Vagina (tissue), 2 donors: ENCODE results near the gene IRAG1. TPM values are rescaled to one million over a fixed set of nuclear protein-coding genes. Genes with fewer than 3 reads are reported as not detected.

Experiments
- DNase-seq, 2 donors: peaks; one replicate each; pipeline ENCODE4 v3.0.0-alpha.2; 2017; ENCODE audit errors: extremely low spot score in 2 of 2
- H3K27ac ChIP-seq: fragments of 200-600 bp; sonication (generic); one replicate; pipeline ENCODE4 v1.5.1; 2019
- H3K27me3 ChIP-seq: fragments of 200-600 bp; sonication (generic); one replicate; pipeline ENCODE4 v1.5.1; 2019
- H3K36me3 ChIP-seq, 2 donors: fragments of 200-600 bp; sonication (generic); one replicate each; pipeline ENCODE4 v1.5.1; 2017 to 2019
- H3K4me1 ChIP-seq: fragments of 200-600 bp; sonication (generic); one replicate; pipeline ENCODE4 v1.5.1; 2019
- H3K4me3 ChIP-seq, 2 donors: fragments of 200-600 bp; sonication (generic); 1 replicate in 1 of 2; 2 replicates in 1 of 2; pipeline ENCODE4 v1.5.1; 2016 to 2019
- H3K9me3 ChIP-seq: fragments of 200-600 bp; sonication (generic); one replicate; pipeline ENCODE4 v1.5.1; 2019
- CTCF ChIP-seq, 3 experiments: fragments of 450-650 bp in 2 of 3; fragments of 200-600 bp in 1 of 3; sonication (generic) in 1 of 3; IDR thresholded peaks; one replicate each; pipeline ENCODE4 v1.5.1; 2017 to 2019; ENCODE audit warnings: antibody characterized with exemption in 3 of 3, mild to moderate bottlenecking in 2 of 3, moderate library complexity in 2 of 3
- POLR2A ChIP-seq, 2 donors: fragments of 450-650 bp; IDR thresholded peaks; one replicate each; pipeline ENCODE4 v1.6.1; 2017; ENCODE audit warnings: antibody characterized with exemption in 2 of 2, mild to moderate bottlenecking in 2 of 2, moderate library complexity in 2 of 2
- POLR2AphosphoS5 ChIP-seq, 2 donors: sonication (generic); formaldehyde crosslinking; IDR thresholded peaks; one replicate each; pipeline ENCODE4 v1.9.0; 2017; ENCODE audit warnings: antibody characterized with exemption in 2 of 2, mild to moderate bottlenecking in 2 of 2, low read depth in 1 of 2; ENCODE audit not compliant: insufficient read depth in 1 of 2
- intact Hi-C: fragments of 100-400 bp; cut with DNase I; formaldehyde crosslinking; loops from one replicate; pipeline ENCODE4 v1.15.1; 2023
- total RNA-seq: library from RNA; depleted of rRNA; stranded (reverse); fragments of >200 nt; gene quantifications from one replicate; pipeline ENCODE4 v1.2.3, GENCODE V29; 2016

The IRAG1 gene
- total RNA-seq, 1 donor from 2014 or later, result 18.2 TPM

- Histone ChIP-seq H3K36me3 (no peaks in the 10 kb centered on the region), H3K27me3 (no peaks in the 10 kb centered on the region), H3K4me1 (peaks cover 38% of the 10 kb centered on the region), H3K9me3 (no peaks in the 10 kb centered on the region), H3K4me3 (no peak overlapping the region), H3K27ac (peak overlapping the region; percentile 60)
- intact Hi-C loops, result no loop called here
- DNase-seq, result no peak
- TF ChIP-seq POLR2AphosphoS5 (IDR thresholded peaks at IDR 0.05; ENCODE audit: insufficient read depth in 1 of 2, low read depth in 1 of 2) (no peak), POLR2A (IDR thresholded peaks at IDR 0.05) (no peak), CTCF (IDR thresholded peaks at IDR 0.05) (no peak)
These were observed 26.7 kb downstream of the IRAG1 start for GRCh38 chr11:10666556-10667520.

- Histone ChIP-seq H3K9me3 (no peaks in the 10 kb centered on the region), H3K36me3 (no peaks in the 10 kb centered on the region), H3K4me1 (peaks cover 40% of the 10 kb centered on the region), H3K27ac (no peak overlapping the region), H3K27me3 (no peaks in the 10 kb centered on the region), H3K4me3 (no peak overlapping the region)
- intact Hi-C loops, result no loop called here
- DNase-seq, result no peak
- no peak for TF ChIP-seq CTCF (IDR thresholded peaks at IDR 0.05)
- no peak for TF ChIP-seq POLR2A (IDR thresholded peaks at IDR 0.05)
- TF ChIP-seq POLR2AphosphoS5 (IDR thresholded peaks at IDR 0.05; ENCODE audit: insufficient read depth in 1 of 2, low read depth in 1 of 2), result no peak
These were observed 29.1 kb downstream of the IRAG1 start for GRCh38 chr11:10664496-10664895.

- H3K9me3 ChIP-seq, result no peaks in the 10 kb centered on the region
- TF ChIP-seq POLR2A (IDR thresholded peaks at IDR 0.05) (no peak), CTCF (IDR thresholded peaks at IDR 0.05) (no peak), POLR2AphosphoS5 (IDR thresholded peaks at IDR 0.05; ENCODE audit: insufficient read depth in 1 of 2, low read depth in 1 of 2) (no peak)
- peak overlapping the region; percentile 24 for H3K27ac ChIP-seq
- H3K27me3 ChIP-seq, result no peaks in the 10 kb centered on the region
- H3K4me1 ChIP-seq, result peaks cover 41% of the 10 kb centered on the region
- intact Hi-C loops, result no loop called here
- no peak for DNase-seq
- H3K36me3 ChIP-seq, result no peaks in the 10 kb centered on the region
- H3K4me3 ChIP-seq, result no peak overlapping the region
These were observed 29.6 kb downstream of the IRAG1 start for GRCh38 chr11:10663990-10664389.

- intact Hi-C loops, result no loop called here
- no peak for TF ChIP-seq POLR2A (IDR thresholded peaks at IDR 0.05)
- TF ChIP-seq CTCF (IDR thresholded peaks at IDR 0.05), result no peak
- no peak for TF ChIP-seq POLR2AphosphoS5 (IDR thresholded peaks at IDR 0.05; ENCODE audit: insufficient read depth in 1 of 2, low read depth in 1 of 2)
These were observed 30.2 kb downstream of the IRAG1 start for GRCh38 chr11:10663365-10663764.

GRCh38 chr11:10660323-10660722 is 33.2 kb downstream of the IRAG1 start:
- no peaks in the 10 kb centered on the region for H3K27me3 ChIP-seq
- H3K27ac ChIP-seq, result peak overlapping the region; percentile 82
- no peak for DNase-seq
- H3K4me3 ChIP-seq, result no peak overlapping the region
- H3K4me1 ChIP-seq, result peaks cover 52% of the 10 kb centered on the region
- no peaks in the 10 kb centered on the region for H3K36me3 ChIP-seq
- no peak for TF ChIP-seq POLR2AphosphoS5 (IDR thresholded peaks at IDR 0.05; ENCODE audit: insufficient read depth in 1 of 2, low read depth in 1 of 2)
- TF ChIP-seq CTCF (IDR thresholded peaks at IDR 0.05), result no peak
- TF ChIP-seq POLR2A (IDR thresholded peaks at IDR 0.05), result no peak
- no peaks in the 10 kb centered on the region for H3K9me3 ChIP-seq
- intact Hi-C loops, result no loop called here

More at GRCh38 chr11:10663365-10663764, 30.2 kb downstream of the IRAG1 start:
- Histone ChIP-seq H3K9me3 (no peaks in the 10 kb centered on the region), H3K4me3 (no peak overlapping the region), H3K27me3 (no peaks in the 10 kb centered on the region), H3K27ac (peak overlapping the region; percentile 24), H3K4me1 (peaks cover 44% of the 10 kb centered on the region), H3K36me3 (no peaks in the 10 kb centered on the region)
- DNase-seq, result no peak
